ENCODE data around the gene FAM107B.
"Not testable (repeated sequence)": the region's sequence is repeated elsewhere in the genome, so short reads cannot be mapped to it uniquely, and the experiment has no call there.

Gene FAM107B

GRCh38 chr10:14659626-14660196, 115.0 kb downstream of the FAM107B start:
- no peak for DNase-seq

GRCh38 chr10:14659137-14659536, 115.6 kb downstream of the FAM107B start:
- not testable (repeated sequence) for DNase-seq

- DNase-seq: no peak
These were observed 116.2 kb downstream of the FAM107B start for GRCh38 chr10:14658331-14659127.

- DNase-seq: no peak
These were observed 118.5 kb downstream of the FAM107B start for GRCh38 chr10:14656052-14656730.

- no peak for DNase-seq
These were observed 119.8 kb downstream of the FAM107B start for GRCh38 chr10:14654821-14655382.

- no peak for DNase-seq
These were observed 121.2 kb downstream of the FAM107B start for GRCh38 chr10:14653271-14654161.

GRCh38 chr10:14652816-14653215, 121.9 kb downstream of the FAM107B start:
- no peak for DNase-seq

- DNase-seq: no peak
These were observed 122.6 kb downstream of the FAM107B start for GRCh38 chr10:14652067-14652466.

- DNase-seq: no peak
These were observed 125.0 kb downstream of the FAM107B start for GRCh38 chr10:14649739-14650138.

GRCh38 chr10:14648946-14649345, 125.8 kb downstream of the FAM107B start:
- DNase-seq: no peak

- no peak for DNase-seq
These were observed 126.5 kb downstream of the FAM107B start for GRCh38 chr10:14648005-14648765.

GRCh38 chr10:14645239-14645960, 129.3 kb downstream of the FAM107B start:
- DNase-seq: no peak

GRCh38 chr10:14639637-14640036, 135.1 kb downstream of the FAM107B start:
- no peak for DNase-seq

- DNase-seq: no peak
These were observed 139.5 kb downstream of the FAM107B start for GRCh38 chr10:14635043-14635710.

GRCh38 chr10:14634572-14634971, 140.1 kb downstream of the FAM107B start:
- DNase-seq: not testable (repeated sequence)

GRCh38 chr10:14625765-14626525, 148.8 kb downstream of the FAM107B start:
- DNase-seq: no peak

- no peak for DNase-seq
These were observed 149.5 kb downstream of the FAM107B start for GRCh38 chr10:14625192-14625631.

GRCh38 chr10:14624600-14624999, 150.1 kb downstream of the FAM107B start:
- DNase-seq: no peak

- no peak for DNase-seq
These were observed 150.8 kb downstream of the FAM107B start for GRCh38 chr10:14623931-14624330.

GRCh38 chr10:14621037-14621436, 153.7 kb downstream of the FAM107B start:
- no peak for DNase-seq
